Upper lobe of left lung (tissue), 6 donors: ENCODE data around the gene HLA-DOA. TPM values are rescaled to one million over a fixed set of nuclear protein-coding genes. Genes with fewer than 3 reads are reported as not detected.

Experiments
- ATAC-seq, 2 donors: fragments of 200-7000 bp; cut with Tn5 transposase; one replicate each; pipeline ENCODE4 v1.9.1; 2022; ENCODE audit warnings: mild to moderate bottlenecking in 2 of 2, moderate library complexity in 2 of 2; ENCODE audit not compliant: low FRiP score in 2 of 2
- DNase-seq, 2 donors: peaks; one replicate each; pipeline ENCODE4 v3.0.0-alpha.2; 2019 to 2020
- H3K27ac ChIP-seq, 4 donors: fragments of 200-600 bp; sonication (generic); one replicate each; pipeline ENCODE4 v1.5.1; 2016 to 2019
- H3K27me3 ChIP-seq, 4 donors: fragments of 200-600 bp; sonication (generic); one replicate each; pipeline ENCODE4 v1.5.1; 2017 to 2019
- H3K36me3 ChIP-seq, 4 donors: fragments of 200-600 bp; sonication (generic); one replicate each; pipeline ENCODE4 v1.5.1; 2016 to 2019
- H3K4me1 ChIP-seq, 4 donors: fragments of 200-600 bp; sonication (generic); one replicate each; pipeline ENCODE4 v1.5.1; 2018 to 2019
- H3K4me3 ChIP-seq, 4 donors: fragments of 200-600 bp; sonication (generic); one replicate each; pipeline ENCODE4 v1.5.1; 2017 to 2019; ENCODE audit warnings: mild to moderate bottlenecking in 2 of 4, moderate library complexity in 1 of 4
- H3K9me3 ChIP-seq, 4 donors: fragments of 200-600 bp; sonication (generic); one replicate each; pipeline ENCODE4 v1.5.1; 2018 to 2019
- CTCF ChIP-seq, 6 experiments: fragments of 450-650 bp in 4 of 6; fragments of 200-600 bp in 2 of 6; sonication (generic) in 2 of 6; IDR thresholded peaks; one replicate each; pipeline ENCODE4 v1.5.1; 2016 to 2019; ENCODE audit warnings: antibody characterized with exemption in 6 of 6
- EP300 ChIP-seq, 4 donors: sonication (generic); formaldehyde crosslinking; IDR thresholded peaks; one replicate each; pipeline ENCODE4 v1.5.1; 2017; ENCODE audit warnings: antibody characterized with exemption in 4 of 4, control low read depth in 2 of 4
- POLR2A ChIP-seq, 4 donors: fragments of 450-650 bp; IDR thresholded peaks; one replicate each; pipeline ENCODE4 v1.5.1; 2016 to 2017; ENCODE audit warnings: antibody characterized with exemption in 4 of 4, mild to moderate bottlenecking in 2 of 4
- POLR2AphosphoS5 ChIP-seq, 2 donors: sonication (generic); formaldehyde crosslinking; IDR thresholded peaks; one replicate each; pipeline ENCODE4 v1.5.1; 2017; ENCODE audit warnings: antibody characterized with exemption in 2 of 2
- WGBS, 2 donors: methylation state at CpG; one replicate each; pipeline ENCODE4 v1.1.5; 2017 to 2018; 5-methylcytosine and 5-hydroxymethylcytosine counted together
- total RNA-seq, 6 donors: library from RNA; depleted of rRNA in 4 of 6; stranded (reverse); fragments of >200 nt in 4 of 6; gene quantifications; one replicate each; pipeline versions ENCODE4 v1.1.0 to v1.2.1, GENCODE V29; 2016 to 2021
- donor health status: DM: no; HTN: no; CAD: no; lungs with moderate emphysema.
- donor health status: DM: no; HTN: yes; CAD: no; lungs with severe emphysema.

The HLA-DOA gene
- total RNA-seq, 6 donors from 2014 or later = 9.4 to 56.8 (median 30.5) TPM

DNA sequence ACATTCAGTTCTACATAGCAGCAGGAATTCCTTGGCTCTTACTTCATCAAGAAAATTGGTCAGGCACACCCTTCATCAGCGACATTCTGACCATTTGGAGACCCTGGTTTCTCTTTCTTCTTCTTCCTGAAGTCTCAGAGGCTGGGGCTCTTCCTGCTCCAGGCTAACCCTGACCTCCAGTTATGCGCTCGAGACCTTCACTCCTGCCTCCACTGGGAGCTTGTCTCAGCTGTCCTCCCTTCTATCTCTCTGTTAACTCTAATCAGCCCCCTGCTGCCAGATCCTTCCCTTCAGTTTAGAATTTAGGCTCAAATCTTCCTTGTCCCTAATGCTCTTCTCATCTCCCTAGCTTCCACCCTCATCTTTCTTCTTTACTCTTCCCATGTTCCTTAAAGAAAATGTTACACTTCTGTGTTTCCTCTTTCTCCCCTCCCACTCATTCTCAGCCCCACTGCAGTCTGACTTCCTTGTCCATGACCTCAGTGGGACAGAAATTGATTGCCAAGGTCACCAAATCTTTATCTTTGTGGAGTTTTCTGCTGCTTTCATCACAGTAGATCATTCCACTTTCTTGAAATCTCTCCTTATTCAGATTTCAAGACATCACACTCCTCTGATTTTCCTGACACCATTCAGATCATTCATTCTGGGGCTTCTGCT, 8.4 kb upstream of the HLA-DOA start:
- no peaks in the 10 kb centered on the region for H3K27me3 ChIP-seq
- H3K36me3 ChIP-seq = no peaks in the 10 kb centered on the region
- H3K27ac ChIP-seq = peak overlapping the region; percentile 82 to 95 (median 88)
- H3K4me1 ChIP-seq = peaks cover 20 to 41% (median 26%) of the 10 kb centered on the region in 4 donors
- 73 to 78% methylated on average over 3 of the region's 3 CpGs for WGBS, 2 donors
- no peaks in the 10 kb centered on the region for H3K9me3 ChIP-seq
- no peak overlapping the region for H3K4me3 ChIP-seq
- TF ChIP-seq CTCF (IDR thresholded peaks at IDR 0.05) = no peak
- no peak for TF ChIP-seq POLR2A (IDR thresholded peaks at IDR 0.05)
- TF ChIP-seq POLR2AphosphoS5 (IDR thresholded peaks at IDR 0.05) = no peak
- TF ChIP-seq EP300 (IDR thresholded peaks at IDR 0.05) = no peak
- no peak for DNase-seq
- ATAC-seq = peak in 1 of 2 donors; percentile 56

GRCh38 chr6:33017018-33017417, 7.6 kb upstream of the HLA-DOA start:
- WGBS, 2 donors = 65 to 79% methylated on average over 4 of the region's 4 CpGs
- DNase-seq = no peak
- H3K27ac ChIP-seq = peak overlapping the region; percentile 82 to 95 (median 88)
- no peaks in the 10 kb centered on the region for H3K9me3 ChIP-seq
- H3K4me3 ChIP-seq = peak overlapping the region in 1 of 4 donors; percentile 6
- no peak for ATAC-seq
- peaks cover 20 to 41% (median 26%) of the 10 kb centered on the region in 4 donors for H3K4me1 ChIP-seq
- H3K36me3 ChIP-seq = no peaks in the 10 kb centered on the region
- no peaks in the 10 kb centered on the region for H3K27me3 ChIP-seq
- TF ChIP-seq CTCF (IDR thresholded peaks at IDR 0.05) (no peak), POLR2AphosphoS5 (IDR thresholded peaks at IDR 0.05) (no peak), EP300 (IDR thresholded peaks at IDR 0.05) (no peak), POLR2A (IDR thresholded peaks at IDR 0.05) (no peak)

DNA sequence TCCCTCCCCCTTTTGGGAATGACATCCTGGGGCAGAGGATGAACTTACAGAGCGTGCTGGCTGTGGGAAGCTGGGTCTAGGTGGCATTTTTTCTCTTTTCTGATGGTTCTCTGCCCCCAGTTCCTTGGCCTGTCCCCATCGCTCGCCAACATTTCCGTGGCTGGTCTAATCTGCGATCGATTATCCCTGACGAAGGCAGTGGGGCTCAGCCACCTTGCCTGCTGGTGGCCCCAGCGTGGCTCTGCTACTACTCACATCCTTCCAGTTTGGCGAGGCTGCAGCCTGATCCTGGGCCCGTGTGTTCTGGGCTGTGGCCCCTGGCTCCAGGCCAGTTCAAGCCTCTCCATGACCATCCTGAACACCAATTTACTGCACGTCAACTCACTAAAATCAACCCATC, 6.4 kb upstream of the HLA-DOA start:
- DNase-seq (peak in 1 of 2 donors; percentile 30), ATAC-seq (no peak)
- 74 to 79% methylated on average over 10 to 11 of the region's 11 CpGs for WGBS, 2 donors
- Histone ChIP-seq H3K9me3 (no peaks in the 10 kb centered on the region), H3K27me3 (no peaks in the 10 kb centered on the region), H3K27ac (no peak overlapping the region), H3K36me3 (no peaks in the 10 kb centered on the region), H3K4me1 (peaks cover 20 to 41% (median 26%) of the 10 kb centered on the region in 4 donors), H3K4me3 (no peak overlapping the region)
- TF ChIP-seq POLR2AphosphoS5 (IDR thresholded peaks at IDR 0.05) = no peak
- TF ChIP-seq EP300 (IDR thresholded peaks at IDR 0.05) = no peak
- TF ChIP-seq CTCF (IDR thresholded peaks at IDR 0.05) = no peak
- no peak for TF ChIP-seq POLR2A (IDR thresholded peaks at IDR 0.05)

- H3K4me3 ChIP-seq = no peak overlapping the region
- no peak for TF ChIP-seq POLR2AphosphoS5 (IDR thresholded peaks at IDR 0.05)
- peak; percentile 79 to 91 (median 83) for TF ChIP-seq CTCF (IDR thresholded peaks at IDR 0.05)
- no peak for TF ChIP-seq POLR2A (IDR thresholded peaks at IDR 0.05)
- H3K27ac ChIP-seq = no peak overlapping the region
- 19% methylated on average over 6 of the region's 6 CpGs for WGBS, 2 donors
- no peaks in the 10 kb centered on the region for H3K36me3 ChIP-seq
- DNase-seq = no peak
- H3K9me3 ChIP-seq = no peaks in the 10 kb centered on the region
- ATAC-seq = peak in 1 of 2 donors; percentile 71
- peaks cover 17 to 37% (median 24%) of the 10 kb centered on the region in 4 donors for H3K4me1 ChIP-seq
- H3K27me3 ChIP-seq = no peaks in the 10 kb centered on the region
Measured at GRCh38 chr6:33014841-33015634, 5.6 kb upstream of the HLA-DOA start.
